Suprapubic skin (tissue), 4 donors: ENCODE measurements around the gene INS. TPM values are rescaled to one million over a fixed set of nuclear protein-coding genes. Genes with fewer than 3 reads are reported as not detected.

Source experiments
- DNase-seq, 2 donors: peaks; one replicate each; pipeline ENCODE4 v3.0.0-alpha.2; 2019; ENCODE audit warnings: low spot score in 2 of 2
- H3K27ac ChIP-seq: fragments of 200-600 bp; sonication (generic); one replicate; pipeline ENCODE4 v1.5.1; 2019
- H3K27me3 ChIP-seq: fragments of 200-600 bp; sonication (generic); one replicate; pipeline ENCODE4 v1.5.1; 2019
- H3K36me3 ChIP-seq: fragments of 200-600 bp; sonication (generic); one replicate; pipeline ENCODE4 v1.5.1; 2019
- H3K4me1 ChIP-seq: fragments of 200-600 bp; sonication (generic); one replicate; pipeline ENCODE4 v1.5.1; 2019
- H3K4me3 ChIP-seq: fragments of 200-600 bp; sonication (generic); one replicate; pipeline ENCODE4 v1.5.1; 2019; ENCODE audit warnings: mild to moderate bottlenecking
- H3K9me3 ChIP-seq: fragments of 200-600 bp; sonication (generic); one replicate; pipeline ENCODE4 v1.5.1; 2019
- CTCF ChIP-seq, 2 donors: fragments of 200-600 bp in 1 of 2; fragments of 450-650 bp in 1 of 2; sonication (generic) in 1 of 2; IDR thresholded peaks; one replicate each; pipeline ENCODE4 v1.5.1; 2016 to 2019; ENCODE audit warnings: antibody characterized with exemption in 2 of 2, mild to moderate bottlenecking in 1 of 2, moderate library complexity in 1 of 2
- EP300 ChIP-seq: sonication (generic); formaldehyde crosslinking; IDR thresholded peaks from one replicate; pipeline ENCODE4 v1.6.1; 2017; ENCODE audit warnings: antibody characterized with exemption
- POLR2A ChIP-seq, 2 donors: fragments of 450-650 bp; IDR thresholded peaks; one replicate each; pipeline ENCODE4 v1.6.1; 2017; ENCODE audit warnings: antibody characterized with exemption in 2 of 2, mild to moderate bottlenecking in 2 of 2, moderate library complexity in 2 of 2
- POLR2AphosphoS5 ChIP-seq, 3 donors: sonication (generic); formaldehyde crosslinking; IDR thresholded peaks; one replicate each; pipeline ENCODE4 v1.6.1; 2017; ENCODE audit warnings: antibody characterized with exemption in 3 of 3
- WGBS: methylation state at CpG from one replicate; pipeline ENCODE4 v1.1.5; 2018; 5-methylcytosine and 5-hydroxymethylcytosine counted together
- total RNA-seq, 4 donors: library from RNA; depleted of rRNA; stranded (reverse); fragments of >200 nt; gene quantifications; one replicate each; pipeline ENCODE4 v1.1.0, GENCODE V29; 2016

Gene INS
- total RNA-seq, 4 donors from 2014 or later: not detected

GRCh38 chr11:2201542-2201941, 40.5 kb upstream of the INS start:
- Histone ChIP-seq H3K4me3 (no peak overlapping the region), H3K27me3 (no peaks in the 10 kb centered on the region), H3K4me1 (peaks cover 22% of the 10 kb centered on the region), H3K9me3 (no peaks in the 10 kb centered on the region), H3K36me3 (no peaks in the 10 kb centered on the region), H3K27ac (peak overlapping the region; percentile 43)
- WGBS: 83% methylated on average over 2 of the region's 2 CpGs
- TF ChIP-seq EP300: no peak
- no peak for TF ChIP-seq POLR2A (IDR thresholded peaks at IDR 0.05)
- TF ChIP-seq POLR2AphosphoS5 (IDR thresholded peaks at IDR 0.05): no peak
- TF ChIP-seq CTCF (IDR thresholded peaks at IDR 0.05): no peak
- DNase-seq: peak in 1 of 2 donors; percentile 38

- TF ChIP-seq EP300 (no peak), CTCF (IDR thresholded peaks at IDR 0.05) (no peak), POLR2AphosphoS5 (IDR thresholded peaks at IDR 0.05) (no peak), POLR2A (IDR thresholded peaks at IDR 0.05) (no peak)
- H3K27ac ChIP-seq: no peak overlapping the region
- DNase-seq: peak in 1 of 2 donors; percentile 4
- peaks cover 22% of the 10 kb centered on the region for H3K4me1 ChIP-seq
- 79% methylated on average over 1 of the region's 1 CpG for WGBS
- H3K27me3 ChIP-seq: no peaks in the 10 kb centered on the region
- no peaks in the 10 kb centered on the region for H3K36me3 ChIP-seq
- H3K9me3 ChIP-seq: no peaks in the 10 kb centered on the region
- H3K4me3 ChIP-seq: no peak overlapping the region
Measured at GRCh38 chr11:2200957-2201519, 40.0 kb upstream of the INS start.

GRCh38 chr11:2200536-2200935, 39.5 kb upstream of the INS start:
- 89% methylated on average over 11 of the region's 11 CpGs for WGBS
- Histone ChIP-seq H3K9me3 (no peaks in the 10 kb centered on the region), H3K4me3 (no peak overlapping the region), H3K4me1 (peaks cover 22% of the 10 kb centered on the region), H3K36me3 (no peaks in the 10 kb centered on the region), H3K27me3 (peaks cover 4% of the 10 kb centered on the region), H3K27ac (no peak overlapping the region)
- TF ChIP-seq CTCF (IDR thresholded peaks at IDR 0.05) (no peak), EP300 (no peak)
- no peak for DNase-seq

- H3K27ac ChIP-seq: no peak overlapping the region
- H3K36me3 ChIP-seq: no peaks in the 10 kb centered on the region
- no peak for TF ChIP-seq POLR2A (IDR thresholded peaks at IDR 0.05)
- no peak for TF ChIP-seq POLR2AphosphoS5 (IDR thresholded peaks at IDR 0.05)
- no peak for TF ChIP-seq CTCF (IDR thresholded peaks at IDR 0.05)
- TF ChIP-seq EP300: no peak
- H3K9me3 ChIP-seq: no peaks in the 10 kb centered on the region
- 85% methylated on average over 8 of the region's 22 CpGs for WGBS
- no peak overlapping the region for H3K4me3 ChIP-seq
- H3K4me1 ChIP-seq: peaks cover 26% of the 10 kb centered on the region
- no peak for DNase-seq
- peaks cover 9% of the 10 kb centered on the region for H3K27me3 ChIP-seq
Measured at GRCh38 chr11:2199466-2200341, 38.7 kb upstream of the INS start.

GRCh38 chr11:2198621-2199365, 37.8 kb upstream of the INS start:
- DNase-seq: no peak
- Histone ChIP-seq H3K27me3 (peaks cover 9% of the 10 kb centered on the region), H3K4me3 (no peak overlapping the region), H3K27ac (no peak overlapping the region), H3K4me1 (peaks cover 26% of the 10 kb centered on the region), H3K9me3 (no peaks in the 10 kb centered on the region), H3K36me3 (no peaks in the 10 kb centered on the region)
- no peak for TF ChIP-seq POLR2A (IDR thresholded peaks at IDR 0.05)
- TF ChIP-seq CTCF (IDR thresholded peaks at IDR 0.05): no peak
- no peak for TF ChIP-seq POLR2AphosphoS5 (IDR thresholded peaks at IDR 0.05)
- no peak for TF ChIP-seq EP300
- 74% methylated on average over 11 of the region's 21 CpGs for WGBS
